ENCODE measurements around the gene DENND2C.

GRCh38 chr1:114668784-114669561 lies 876 bp downstream of the DENND2C start:
- TF ChIP-seq CTCF (IDR thresholded peaks at IDR 0.05; ENCODE audit: borderline replicate concordance, extremely low read depth, low read length, poor library complexity, severe bottlenecking): no peak
- no peak for TF ChIP-seq EZH2 (IDR thresholded peaks at IDR 0.05; ENCODE audit: borderline replicate concordance, low read depth, low read length, severe bottlenecking)

All from DND-41 (cell line).